Measurements from ENCODE around the gene GUSB.
A peak's percentile ranks its signal among the peaks of the same experiment; 100 is the strongest.
"Not testable (repeated sequence)": the region's sequence is repeated elsewhere in the genome, so short reads cannot be mapped to it uniquely, and the experiment has no call there.

The GUSB gene

DNA sequence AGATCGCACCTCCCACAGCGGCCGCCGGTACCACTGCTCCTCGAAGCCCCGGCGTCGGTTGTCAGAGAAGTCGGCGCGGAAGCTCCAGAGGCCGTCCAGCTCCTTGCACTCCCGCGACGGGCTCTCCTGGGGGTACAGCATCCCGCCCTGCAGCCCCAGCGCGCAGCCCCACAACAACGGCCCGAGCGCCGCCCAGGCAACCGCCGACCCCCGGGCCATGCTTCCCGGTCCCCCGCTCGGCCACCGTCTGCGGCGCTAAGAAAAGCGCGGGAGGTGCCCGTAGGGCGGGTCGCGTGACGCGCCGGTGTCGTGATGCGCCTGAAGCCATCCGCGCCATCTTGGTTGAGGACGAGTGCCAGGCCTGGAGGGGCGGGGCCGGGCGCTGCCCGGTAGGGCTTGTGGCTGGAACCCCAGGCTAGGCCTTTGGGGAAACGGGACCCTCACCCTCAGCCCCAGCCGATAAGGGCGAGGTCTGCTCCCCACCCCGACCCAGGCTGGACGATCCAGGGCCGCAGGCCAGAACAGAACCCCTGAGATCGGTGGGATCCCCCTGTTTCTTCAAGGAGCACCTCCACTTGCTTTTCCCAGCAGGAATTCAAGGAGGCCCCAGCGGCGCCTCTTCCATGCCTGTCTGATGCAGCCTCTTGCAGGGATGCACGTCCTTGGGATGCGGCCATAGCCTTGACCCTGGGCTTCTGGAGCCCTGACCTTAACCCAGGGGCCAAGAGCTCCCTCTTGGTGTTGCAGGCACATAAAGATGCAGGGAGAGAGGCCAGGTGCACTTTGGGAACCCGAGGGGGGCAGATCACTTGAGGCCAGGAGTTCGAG, at the start of gene GUSB:
TSS of gene GUSB (minus strand) at position 249 of the 828 bp plus-strand sequence. CDS start at position 219, 30 bp downstream.
- peak; percentile 84 for FAIRE-seq

GRCh38 chr7:66028342-66028741, 46.3 kb upstream of the GUSB start:
- not testable (repeated sequence) for FAIRE-seq; DNase-seq (ENCODE audit: low spot score)

More for the DNA sequence above, at the start of gene GUSB:
- DNase-seq (ENCODE audit: low spot score), result peak; percentile 94

GRCh38 chr7:66016131-66016461, 34.1 kb upstream of the GUSB start:
- FAIRE-seq (no peak), DNase-seq (ENCODE audit: low spot score) (peak; percentile 29)

GRCh38 chr7:66015440-66016130, 33.6 kb upstream of the GUSB start:
- DNase-seq (ENCODE audit: low spot score) (no peak), FAIRE-seq (no peak)

DNA sequence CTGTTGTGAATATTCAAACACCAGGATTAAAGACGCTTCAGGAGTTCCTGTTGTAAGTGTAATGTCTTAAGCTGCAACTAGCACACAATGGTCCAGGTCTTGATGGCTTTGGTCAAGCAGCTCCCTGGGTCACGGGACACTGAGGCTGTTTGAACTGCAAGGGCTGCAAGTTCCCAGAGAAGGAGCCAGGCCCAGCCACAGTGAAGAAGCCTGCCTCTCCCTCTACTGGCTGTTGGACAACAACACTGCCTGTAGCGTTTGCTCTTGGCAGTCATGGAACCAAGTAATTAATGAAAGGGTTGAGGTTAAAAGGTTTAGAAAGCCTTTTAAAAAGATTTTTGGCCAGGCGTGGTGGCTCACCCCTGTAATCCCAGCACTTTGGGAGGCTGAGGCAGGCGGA, 31.9 kb upstream of the GUSB start:
- no peak for FAIRE-seq
- DNase-seq (ENCODE audit: low spot score), result no peak

DNA sequence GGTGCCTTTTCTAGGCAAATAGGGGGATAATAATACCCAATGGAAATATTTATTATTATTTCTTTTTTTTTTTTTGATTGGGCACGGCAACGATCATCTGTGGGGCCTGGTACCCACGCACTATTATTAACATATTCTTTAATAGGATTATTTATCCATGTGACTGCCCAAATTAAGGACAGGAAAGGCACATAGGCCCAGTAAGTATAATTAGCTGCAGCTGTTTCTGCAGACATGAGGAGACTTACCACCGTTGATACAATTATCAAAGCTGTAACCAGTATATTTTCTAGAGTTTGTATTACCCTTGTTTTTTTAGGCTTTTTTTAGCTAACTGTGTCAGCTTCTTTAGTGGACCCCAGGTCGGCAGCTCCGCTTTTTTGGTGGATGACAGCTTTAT, 25.2 kb upstream of the GUSB start:
- FAIRE-seq (no peak), DNase-seq (ENCODE audit: low spot score) (no peak)

DNA sequence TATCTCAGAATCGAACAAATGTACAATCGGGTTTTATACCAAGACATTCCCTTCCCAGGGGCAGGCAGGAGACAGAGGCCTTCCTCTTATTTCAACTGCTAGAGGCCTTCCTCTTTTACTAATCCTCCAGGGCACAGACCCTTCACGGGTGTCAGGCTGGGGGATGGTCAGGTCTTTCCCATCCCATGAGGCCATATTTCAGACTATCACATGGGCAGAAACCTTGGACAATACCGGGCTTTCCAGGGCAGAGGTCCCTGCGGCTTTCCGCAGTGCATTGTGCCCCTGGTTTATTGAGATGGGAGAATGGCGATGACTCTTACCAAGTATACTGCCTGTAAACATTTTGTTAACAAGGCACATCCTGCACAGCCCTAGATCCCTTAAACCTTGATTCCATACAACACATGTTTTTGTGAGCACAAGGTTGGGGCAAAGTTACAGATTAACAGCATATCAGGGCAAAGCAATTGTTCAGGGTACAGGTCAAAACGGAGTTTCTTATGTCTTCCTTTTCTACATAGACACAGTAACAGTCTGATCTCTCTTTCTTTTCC, 23.2 kb upstream of the GUSB start:
- FAIRE-seq; DNase-seq (ENCODE audit: low spot score): not testable (repeated sequence)

DNA sequence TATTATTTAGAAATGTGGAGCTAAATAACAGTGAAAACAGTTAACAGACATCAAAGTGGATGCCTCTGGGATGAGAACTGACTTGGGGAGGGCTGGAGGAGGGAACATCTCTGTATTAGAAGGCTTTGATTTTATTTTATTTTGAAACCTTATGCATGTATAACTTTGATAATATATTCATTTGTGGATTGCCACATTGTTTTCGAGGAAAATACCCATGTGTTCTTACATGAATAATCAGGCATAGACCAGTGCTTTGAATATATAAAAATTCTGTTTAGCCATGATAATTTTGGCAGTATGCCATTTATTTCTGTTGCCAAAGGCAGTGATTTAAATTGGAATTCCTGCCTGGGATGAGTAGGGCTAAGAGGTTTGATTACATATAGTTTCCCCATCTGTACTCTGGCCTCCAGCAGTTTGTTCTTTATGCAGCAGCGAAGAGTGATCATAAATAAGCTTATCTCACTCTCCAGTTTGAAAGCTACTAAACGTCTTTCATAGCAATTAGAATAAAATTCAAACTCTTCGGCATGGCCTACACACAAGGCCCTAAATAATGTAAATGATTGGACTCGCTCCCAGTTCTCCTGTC, 18.9 kb upstream of the GUSB start:
- DNase-seq (ENCODE audit: low spot score); FAIRE-seq: not testable (repeated sequence)

DNA sequence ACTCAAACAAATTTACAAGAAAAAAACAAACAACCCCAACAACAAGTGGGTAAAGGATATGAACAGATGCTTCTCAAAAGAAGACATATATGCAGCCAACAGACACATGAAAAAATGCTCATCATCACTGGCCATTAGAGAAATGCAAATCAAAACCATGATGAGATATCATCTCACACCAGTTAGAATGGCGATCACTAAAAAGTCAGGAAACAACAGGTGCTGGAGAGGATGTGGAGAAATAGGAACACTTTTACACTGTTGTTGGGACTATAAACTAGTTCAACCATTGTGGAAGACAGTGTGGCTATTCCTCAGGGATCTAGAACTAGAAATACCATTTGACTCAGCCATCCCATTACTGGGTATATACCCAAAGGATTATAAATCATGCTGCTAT, 13.0 kb upstream of the GUSB start:
- not testable (repeated sequence) for FAIRE-seq; DNase-seq (ENCODE audit: low spot score)

GRCh38 chr7:65992526-65992925, 10.5 kb upstream of the GUSB start:
- DNase-seq (ENCODE audit: low spot score) (no peak), FAIRE-seq (no peak)

DNA sequence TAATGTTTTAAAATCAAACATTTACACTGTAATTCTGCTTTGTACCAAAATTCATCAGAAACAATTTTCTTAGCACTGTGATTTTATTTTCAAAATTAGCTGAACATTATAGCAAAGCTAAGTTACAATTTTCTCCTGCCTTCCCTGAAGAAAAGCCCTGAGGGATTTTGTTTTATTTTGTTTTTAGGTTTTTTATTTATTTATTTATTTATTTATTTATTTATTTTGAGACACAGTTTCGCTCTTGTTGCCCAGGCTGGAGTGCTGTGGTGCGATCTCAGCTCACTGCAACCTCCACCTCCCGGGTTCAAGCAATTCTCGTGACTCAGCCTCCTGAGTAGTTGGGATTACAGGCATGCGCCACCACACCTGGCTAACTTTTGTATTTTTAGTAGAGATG, 9.8 kb upstream of the GUSB start:
- DNase-seq (ENCODE audit: low spot score); FAIRE-seq: not testable (repeated sequence)

- FAIRE-seq (no peak), DNase-seq (ENCODE audit: low spot score) (no peak)
Measured at GRCh38 chr7:65989694-65990080, 7.7 kb upstream of the GUSB start.

DNA sequence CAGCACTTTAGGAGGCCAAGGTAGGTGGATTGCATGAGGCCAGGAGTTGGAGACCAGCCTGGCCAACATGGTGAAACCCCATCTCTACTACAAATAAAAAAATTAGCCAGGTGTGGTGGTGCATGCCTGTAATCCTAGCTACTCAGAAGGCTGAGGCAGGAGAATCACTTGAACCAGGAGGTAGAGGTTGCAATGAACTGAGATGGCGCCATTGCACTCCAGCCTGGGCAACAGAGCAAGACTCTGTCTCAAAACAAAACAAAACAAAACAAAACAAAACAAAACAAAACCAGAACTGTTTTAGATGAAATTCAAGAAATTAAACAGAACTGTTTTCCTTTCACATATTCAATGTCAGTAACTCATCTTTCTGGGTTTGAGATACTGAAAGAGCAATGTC, 6.5 kb upstream of the GUSB start:
- FAIRE-seq; DNase-seq (ENCODE audit: low spot score): not testable (repeated sequence)

- no peak for FAIRE-seq
- no peak for DNase-seq (ENCODE audit: low spot score)
Measured at GRCh38 chr7:65988084-65988483, 6.1 kb upstream of the GUSB start.

GRCh38 chr7:65983965-65984658, 2.1 kb upstream of the GUSB start:
- DNase-seq (ENCODE audit: low spot score) (peak; percentile 81), FAIRE-seq (no peak)

DNA sequence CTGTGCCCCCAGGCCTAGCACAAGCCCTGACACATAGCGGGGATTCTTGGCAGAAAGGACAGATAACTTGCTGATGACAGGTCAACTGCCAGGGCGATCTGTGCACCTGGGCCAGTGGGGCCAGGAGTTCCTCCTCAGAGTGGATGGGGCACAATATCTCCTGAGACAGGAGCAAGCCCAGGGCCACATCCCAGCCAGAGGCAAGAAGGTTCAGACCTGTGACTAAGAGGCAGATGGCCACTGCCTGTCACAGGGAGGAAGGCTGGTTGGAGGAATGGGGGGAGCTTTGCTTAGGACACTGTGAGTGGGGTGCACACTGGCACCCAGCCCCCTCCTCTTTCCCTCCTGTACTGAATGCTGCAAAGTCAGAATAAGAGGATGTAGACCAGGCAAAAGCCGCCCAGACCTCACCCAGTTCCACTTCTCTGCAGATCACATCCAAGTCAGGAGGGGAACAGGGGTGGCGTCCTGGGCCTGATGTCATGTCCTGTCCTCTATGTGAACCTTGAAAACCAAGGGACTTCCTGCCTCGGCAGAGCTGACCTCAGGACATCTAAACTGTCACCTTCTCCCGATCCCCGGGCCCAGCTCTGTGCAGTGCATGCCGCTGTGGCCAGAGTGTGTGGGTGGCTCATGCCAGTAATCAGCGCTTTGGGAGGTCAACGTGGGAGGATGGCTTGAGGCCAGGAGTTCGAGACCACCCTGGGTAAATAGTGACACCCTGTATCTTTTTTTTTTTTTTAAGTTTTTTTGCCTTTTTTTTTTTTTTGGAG, 1.3 kb downstream of the GUSB start:
- peak; percentile 24 for DNase-seq (ENCODE audit: low spot score)

GRCh38 chr7:65979583-65980477, 2.2 kb downstream of the GUSB start:
- no peak for DNase-seq (ENCODE audit: low spot score)
- FAIRE-seq, result no peak

More for the DNA sequence above, 1.3 kb downstream of the GUSB start:
- FAIRE-seq, result no peak

- no peak for DNase-seq (ENCODE audit: low spot score)
- no peak for FAIRE-seq
Measured at GRCh38 chr7:65978891-65979582, 3.0 kb downstream of the GUSB start.

- FAIRE-seq (no peak), DNase-seq (ENCODE audit: low spot score) (no peak)
Measured at GRCh38 chr7:65976659-65977196, 5.3 kb downstream of the GUSB start.
